Erythroblast (primary cell): ENCODE results near the gene TUBA8.

Experiments used
- GATA1 ChIP-seq: IDR thresholded peaks from 2 replicates; pipeline ENCODE4 v1.6.1; 2011; ENCODE audit warnings: low read depth, mild to moderate bottlenecking, control low read depth, low read length, moderate library complexity
- POLR2A ChIP-seq: IDR thresholded peaks from 2 replicates; pipeline ENCODE4 v1.6.1; 2011; ENCODE audit warnings: mild to moderate bottlenecking, low read length

- TF ChIP-seq POLR2A = no peak
- TF ChIP-seq GATA1 = no peak
Observed at GRCh38 chr22:18115906-18116371, 5.3 kb downstream of the TUBA8 start.
